GM18502 (cell line): ENCODE data around the gene AMBRA1.

Source experiments
- ATAC-seq: cut with Tn5 transposase; IDR thresholded peaks from one replicate; pipeline ENCODE4 v1.9.1; 2021; ENCODE audit warnings: mild to moderate bottlenecking; ENCODE audit not compliant: unreplicated experiment, poor library complexity

The AMBRA1 gene

GRCh38 chr11:46417711-46418110 is 176.1 kb downstream of the AMBRA1 start:
- ATAC-seq = no peak

- ATAC-seq = no peak
Observed at GRCh38 chr11:46414879-46415278, 178.9 kb downstream of the AMBRA1 start.

- no peak for ATAC-seq
Observed at GRCh38 chr11:46414466-46414796, 179.4 kb downstream of the AMBRA1 start.

GRCh38 chr11:46413760-46414465 is 179.9 kb downstream of the AMBRA1 start:
- no peak for ATAC-seq

GRCh38 chr11:46410021-46410420 is 183.8 kb downstream of the AMBRA1 start:
- ATAC-seq = no peak

- ATAC-seq = no peak
Observed at GRCh38 chr11:46408407-46408986, 185.3 kb downstream of the AMBRA1 start.

- no peak for ATAC-seq
Observed at GRCh38 chr11:46407635-46408034, 186.2 kb downstream of the AMBRA1 start.

- no peak for ATAC-seq
Observed at GRCh38 chr11:46404476-46405017, 189.3 kb downstream of the AMBRA1 start.

- ATAC-seq = no peak
Observed at GRCh38 chr11:46402957-46403902, 190.6 kb downstream of the AMBRA1 start.

GRCh38 chr11:46397526-46397925 is 196.3 kb downstream of the AMBRA1 start:
- no peak for ATAC-seq

GRCh38 chr11:46393759-46394158 is 200.1 kb downstream of the AMBRA1 start:
- ATAC-seq = no peak

- no peak for ATAC-seq
Observed at GRCh38 chr11:46393231-46393616, 200.6 kb downstream of the AMBRA1 start.

GRCh38 chr11:46392421-46393230 is 201.2 kb downstream of the AMBRA1 start:
- ATAC-seq = peak; percentile 64

GRCh38 chr11:46391578-46392420 is 202.0 kb downstream of the AMBRA1 start, which contains the start of gene CHRM4:
Gene CHRM4 (minus strand): TSS chr11:46391776. CDS start chr11:46386557, 5,219 bp downstream.
- peak; percentile 27 for ATAC-seq

GRCh38 chr11:46391186-46391577 is 202.6 kb downstream of the AMBRA1 start:
- no peak for ATAC-seq

- ATAC-seq = no peak
Observed at GRCh38 chr11:46390331-46391171, 203.3 kb downstream of the AMBRA1 start.

GRCh38 chr11:46389450-46390330 is 204.1 kb downstream of the AMBRA1 start:
- ATAC-seq = peak; percentile 52
